IMR-90 (cell line): ENCODE results near the gene SMIM12.
"Not testable (repeated sequence)": the region's sequence is repeated elsewhere in the genome, so short reads cannot be mapped to it uniquely, and the experiment has no call there.

Experiments
- CTCF ChIP-seq: conservative IDR thresholded peaks from 2 replicates; pipeline ENCODE4 v1.5.1; 2012; ENCODE audit warnings: mild to moderate bottlenecking, low read depth, low read length, improper control_type of control experiment
- POLR2A ChIP-seq: IDR thresholded peaks from 2 replicates; pipeline ENCODE4 v1.6.1; 2012; ENCODE audit warnings: mild to moderate bottlenecking, low read depth, low read length

DNA sequence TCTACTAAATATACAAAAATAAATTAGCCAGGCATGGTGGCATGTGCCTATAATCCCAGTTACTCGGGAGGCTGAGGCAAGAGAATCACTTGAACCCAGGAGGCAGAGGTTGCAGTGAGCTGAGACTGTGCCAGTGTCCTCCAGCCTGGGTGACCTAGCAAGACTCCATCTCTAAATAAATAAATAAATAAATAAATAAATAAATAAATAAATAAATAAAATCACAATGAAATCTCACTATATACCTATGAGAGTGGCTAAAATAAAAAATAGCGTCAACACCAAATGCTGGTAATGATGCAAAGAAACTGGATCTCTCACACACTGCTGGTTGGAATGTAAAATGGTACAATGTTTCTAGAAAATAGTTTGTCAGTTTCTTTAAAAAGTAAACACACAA lies 40.7 kb downstream of the SMIM12 start:
- not testable (repeated sequence) for TF ChIP-seq CTCF, POLR2A
